CD4-positive, alpha-beta memory T cell (primary cell): ENCODE data around the gene ATXN7L3. TPM values are rescaled to one million over a fixed set of nuclear protein-coding genes. Genes with fewer than 3 reads are reported as not detected.

ENCODE experiments used
- CTCF ChIA-PET: fragments of 350-600 bp; sonication (Branson Sonifier 250); formaldehyde crosslinking; loops from one replicate; lab custom pipeline; 2021; ENCODE audit warnings: inconsistent platforms; ENCODE audit not compliant: partially characterized antibody; lab: Charles Lee
- POLR2A ChIA-PET: fragments of 350-600 bp; sonication (Branson Sonifier 250); formaldehyde crosslinking; loops from one replicate; lab custom pipeline; 2021; ENCODE audit not compliant: partially characterized antibody; lab: Charles Lee
- DNase-seq, 5 donors: peaks; one replicate each; pipeline versions ENCODE4 v3.0.0 to v3.0.0-alpha.2; 2020 to 2022; ENCODE audit warnings: mixed read lengths in 1 of 5
- H3K27ac ChIP-seq: one replicate; pipeline ENCODE4 v1.7.0; 2013; ENCODE audit warnings: low read depth, low read length
- H3K27me3 ChIP-seq: 2 replicates; pipeline ENCODE4 v1.7.0; 2013; ENCODE audit warnings: mild to moderate bottlenecking, low read length, moderate library complexity; ENCODE audit not compliant: insufficient read depth
- H3K36me3 ChIP-seq: 2 replicates; pipeline ENCODE4 v1.7.0; 2013; ENCODE audit warnings: mild to moderate bottlenecking, low read length, moderate library complexity; ENCODE audit not compliant: insufficient read depth
- H3K4me1 ChIP-seq: 2 replicates; pipeline ENCODE4 v1.7.0; 2013; ENCODE audit warnings: mild to moderate bottlenecking, low read length, moderate library complexity; ENCODE audit not compliant: insufficient read depth
- H3K4me3 ChIP-seq, 2 donors: one replicate each; pipeline ENCODE4 v1.7.0; 2013; ENCODE audit warnings: low read length in 2 of 2, mild to moderate bottlenecking in 1 of 2
- H3K9me3 ChIP-seq, 2 donors: one replicate each; pipeline ENCODE4 v1.7.0; 2013; ENCODE audit warnings: low read length in 2 of 2, control low read depth in 1 of 2; ENCODE audit not compliant: control insufficient read depth in 1 of 2
- H3K27ac Mint-ChIP-seq, 7 donors: one replicate each; pipeline ENCODE4 v1.8.0; 2020 to 2021; ENCODE audit warnings: mixed read lengths in 7 of 7, mild to moderate bottlenecking in 6 of 7, inconsistent platforms in 3 of 7, moderate library complexity in 3 of 7
- H3K27me3 Mint-ChIP-seq, 2 donors: one replicate each; pipeline ENCODE4 v1.8.0; 2020 to 2021; ENCODE audit warnings: mixed read lengths in 2 of 2
- H3K36me3 Mint-ChIP-seq, 2 donors: one replicate each; pipeline ENCODE4 v1.8.0; 2020 to 2021; ENCODE audit warnings: mixed read lengths in 2 of 2, inconsistent platforms in 1 of 2, mild to moderate bottlenecking in 1 of 2
- H3K4me1 Mint-ChIP-seq, 4 donors: one replicate each; pipeline ENCODE4 v1.8.0; 2020 to 2021; ENCODE audit warnings: mixed read lengths in 4 of 4, mild to moderate bottlenecking in 1 of 4
- H3K4me3 Mint-ChIP-seq, 8 donors: one replicate each; pipeline ENCODE4 v1.8.0; 2020 to 2021; ENCODE audit warnings: mixed read lengths in 8 of 8, mild to moderate bottlenecking in 7 of 8, moderate library complexity in 6 of 8, inconsistent platforms in 3 of 8
- H3K9me3 Mint-ChIP-seq, 8 donors: one replicate each; pipeline ENCODE4 v1.8.0; 2020 to 2021; ENCODE audit warnings: mixed read lengths in 8 of 8, mild to moderate bottlenecking in 5 of 8, inconsistent platforms in 3 of 8, moderate library complexity in 1 of 8
- intact Hi-C: fragments of 100-400 bp; cut with micrococcal nuclease; formaldehyde crosslinking; loops from one replicate; pipeline ENCODE4 v1.15.1; 2023
- polyA plus RNA-seq, 2 donors: library from polyadenylated mRNA; unstranded; fragments of 300-500 nt; fragmentation: Illumina TruSeq; gene quantifications; one replicate each; pipeline ENCODE4 v1.2.3, GENCODE V29; 2021
- total RNA-seq, 2 experiments: library from RNA; stranded (reverse); gene quantifications; one replicate each; pipeline ENCODE4 v1.2.3, GENCODE V29; 2021

ATXN7L3 gene
- total and polyA plus RNA-seq, 4 experiments from 2014 or later, result 5.8 to 128 (median 70.3) TPM

- peak overlapping the region in 1 of 7 donors; percentile 31 for H3K27ac Mint-ChIP-seq
- H3K9me3 Mint-ChIP-seq, result no peaks in the 10 kb centered on the region
- ChIA-PET POLR2A (interaction anchor here (1.4 kb wide), 1 partner anchor 9 kb away, joined by 8 read pairs; the partner anchor contains the start of gene TMUB2), CTCF (interaction anchor here (1.1 to 1.6 kb wide), 2 partner anchors 10 to 31 kb away, joined by 3 read pairs; no protein-coding TSS in a partner anchor)
- H3K36me3 Mint-ChIP-seq, result peaks cover 9 to 21% of the 10 kb centered on the region in 2 donors
- Histone ChIP-seq H3K27me3 (no peaks in the 10 kb centered on the region), H3K36me3 (peaks cover 11% of the 10 kb centered on the region), H3K4me3 (no peak overlapping the region), H3K4me1 (no peaks in the 10 kb centered on the region), H3K9me3 (no peaks in the 10 kb centered on the region), H3K27ac (no peak overlapping the region)
- intact Hi-C loops, result no loop called here
- DNase-seq, result no peak
- H3K4me1 Mint-ChIP-seq, result peaks cover 3 to 8% (median 3%) of the 10 kb centered on the region in 4 donors
- no peak overlapping the region for H3K4me3 Mint-ChIP-seq
- no peaks in the 10 kb centered on the region for H3K27me3 Mint-ChIP-seq
Measured at GRCh38 chr17:44176671-44177501, 22.8 kb downstream of the ATXN7L3 start.

GRCh38 chr17:44176257-44176656, 23.4 kb downstream of the ATXN7L3 start:
- CTCF ChIA-PET, result interaction anchor here (1.1 to 1.6 kb wide), 2 partner anchors 9 to 31 kb away, joined by 3 read pairs; no protein-coding TSS in a partner anchor
- no peaks in the 10 kb centered on the region for H3K27me3 Mint-ChIP-seq
- Histone ChIP-seq H3K9me3 (no peaks in the 10 kb centered on the region), H3K4me1 (no peaks in the 10 kb centered on the region), H3K4me3 (no peak overlapping the region), H3K36me3 (peaks cover 6% of the 10 kb centered on the region), H3K27me3 (no peaks in the 10 kb centered on the region), H3K27ac (no peak overlapping the region)
- no peak overlapping the region for H3K4me3 Mint-ChIP-seq
- peaks cover 0 to 5% (median 0%) of the 10 kb centered on the region in 4 donors for H3K4me1 Mint-ChIP-seq
- no peak for DNase-seq
- H3K9me3 Mint-ChIP-seq, result no peaks in the 10 kb centered on the region
- intact Hi-C loops, result no loop called here
- peaks cover 5 to 17% of the 10 kb centered on the region in 2 donors for H3K36me3 Mint-ChIP-seq
- peak overlapping the region in 2 of 7 donors; percentile 25 to 31 for H3K27ac Mint-ChIP-seq
- POLR2A ChIA-PET, result interaction anchor here (1.4 kb wide), 1 partner anchor 10 kb away, joined by 8 read pairs; the partner anchor contains the start of gene TMUB2

- Histone ChIP-seq H3K36me3 (peaks cover 6% of the 10 kb centered on the region), H3K9me3 (no peaks in the 10 kb centered on the region), H3K27me3 (no peaks in the 10 kb centered on the region), H3K4me1 (no peaks in the 10 kb centered on the region), H3K27ac (no peak overlapping the region), H3K4me3 (no peak overlapping the region)
- intact Hi-C loops, result no loop called here
- Mint-ChIP-seq H3K4me1 (peaks cover 0 to 6% (median 2%) of the 10 kb centered on the region in 4 donors), H3K27me3 (no peaks in the 10 kb centered on the region), H3K36me3 (peaks cover 5 to 17% of the 10 kb centered on the region in 2 donors), H3K9me3 (no peaks in the 10 kb centered on the region), H3K27ac (peak overlapping the region in 2 of 7 donors; percentile 30 to 48), H3K4me3 (no peak overlapping the region)
- POLR2A ChIA-PET, result interaction anchor here (1.3 kb wide), 1 partner anchor 11 kb away, joined by 3 read pairs; no protein-coding TSS in a partner anchor
- DNase-seq, result no peak
- CTCF ChIA-PET, result interaction anchor here (1.4 to 1.5 kb wide), 2 partner anchors 11 to 36 kb away, joined by 6 to 7 read pairs; no protein-coding TSS in a partner anchor
Measured at GRCh38 chr17:44174427-44174826, 25.3 kb downstream of the ATXN7L3 start.

GRCh38 chr17:44171931-44172455, 27.7 kb downstream of the ATXN7L3 start:
- Mint-ChIP-seq H3K27me3 (no peaks in the 10 kb centered on the region), H3K36me3 (peaks cover 0 to 8% of the 10 kb centered on the region in 2 donors), H3K27ac (peak overlapping the region in 4 of 7 donors; percentile 21 to 83 (median 51)), H3K4me1 (peaks cover 5 to 16% (median 10%) of the 10 kb centered on the region in 4 donors), H3K9me3 (no peaks in the 10 kb centered on the region), H3K4me3 (no peak overlapping the region)
- intact Hi-C loops, result no loop called here
- H3K4me1 ChIP-seq, result peaks cover 6% of the 10 kb centered on the region
- POLR2A ChIA-PET, result interaction anchor here (0.9 to 1.7 kb wide), 4 partner anchors 12 to 155 kb away, joined by 3 to 12 read pairs (median 4); partner anchors contain the start of gene ATXN7L3
- no peaks in the 10 kb centered on the region for H3K9me3 ChIP-seq
- CTCF ChIA-PET, result interaction anchor here (1.1 to 1.3 kb wide), 2 partner anchors 38 to 228 kb away, joined by 3 to 5 read pairs; no protein-coding TSS in a partner anchor
- H3K4me3 ChIP-seq, result no peak overlapping the region
- no peak for DNase-seq
- H3K36me3 ChIP-seq, result no peaks in the 10 kb centered on the region
- no peaks in the 10 kb centered on the region for H3K27me3 ChIP-seq
- H3K27ac ChIP-seq, result no peak overlapping the region

GRCh38 chr17:44170499-44171201, 29.0 kb downstream of the ATXN7L3 start, which contains the start of gene ASB16:
Gene ASB16, plus strand, starts transcription at chr17:44170704. Its CDS starts 86 bp downstream, at chr17:44170790.
- no peak for DNase-seq
- H3K9me3 Mint-ChIP-seq, result no peaks in the 10 kb centered on the region
- H3K4me1 Mint-ChIP-seq, result peaks cover 5 to 16% (median 9%) of the 10 kb centered on the region in 4 donors
- no peaks in the 10 kb centered on the region for H3K27me3 Mint-ChIP-seq
- H3K36me3 ChIP-seq, result no peaks in the 10 kb centered on the region
- H3K27me3 ChIP-seq, result no peaks in the 10 kb centered on the region
- ChIA-PET CTCF (interaction anchor here (0.5 to 1.2 kb wide), 2 partner anchors 14 to 439 kb away, joined by 3 read pairs; no protein-coding TSS in a partner anchor), POLR2A (no interaction called here)
- peaks cover 0 to 4% of the 10 kb centered on the region in 2 donors for H3K36me3 Mint-ChIP-seq
- H3K27ac Mint-ChIP-seq, result peak within 1 kb of the TSS in 2 of 7 donors; percentile 63 to 89
- H3K4me3 Mint-ChIP-seq, result no peak within 1 kb of the TSS
- intact Hi-C loops, result no loop called here
- no peak within 1 kb of the TSS for H3K4me3 ChIP-seq
- no peaks in the 10 kb centered on the region for H3K9me3 ChIP-seq
- no peak within 1 kb of the TSS for H3K27ac ChIP-seq
- H3K4me1 ChIP-seq, result peaks cover 6% of the 10 kb centered on the region

GRCh38 chr17:44170135-44170498, 29.6 kb downstream of the ATXN7L3 start:
- Mint-ChIP-seq H3K9me3 (no peaks in the 10 kb centered on the region), H3K36me3 (no peaks in the 10 kb centered on the region), H3K27ac (peak overlapping the region in 2 of 7 donors; percentile 63 to 89), H3K27me3 (no peaks in the 10 kb centered on the region), H3K4me3 (no peak overlapping the region), H3K4me1 (peaks cover 5 to 16% (median 9%) of the 10 kb centered on the region in 4 donors)
- no peaks in the 10 kb centered on the region for H3K36me3 ChIP-seq
- no peak overlapping the region for H3K27ac ChIP-seq
- H3K27me3 ChIP-seq, result no peaks in the 10 kb centered on the region
- DNase-seq, result no peak
- ChIA-PET POLR2A (no interaction called here), CTCF (interaction anchor here (0.6 to 1.2 kb wide), 2 partner anchors 15 to 376 kb away, joined by 3 to 4 read pairs; no protein-coding TSS in a partner anchor)
- H3K4me1 ChIP-seq, result peaks cover 6% of the 10 kb centered on the region
- H3K9me3 ChIP-seq, result no peaks in the 10 kb centered on the region
- intact Hi-C loops, result no loop called here
- no peak overlapping the region for H3K4me3 ChIP-seq
